Pancreas (tissue), 10 donors: ENCODE results near the gene NDST1. TPM values are rescaled to one million over a fixed set of nuclear protein-coding genes. Genes with fewer than 3 reads are reported as not detected.

Experiments used
- ATAC-seq, 4 donors: fragments of 200-7000 bp; cut with Tn5 transposase; one replicate each; pipeline versions ENCODE4 v1.8.0 to v1.9.1; 2020; ENCODE audit warnings: mild to moderate bottlenecking in 4 of 4, moderate library complexity in 4 of 4
- DNase-seq, 6 donors: peaks; one replicate each; pipeline ENCODE4 v3.0.0-alpha.2; 2020
- FAIRE-seq: peaks from 2 replicates; lab custom pipeline; 2012; peaks lifted over from hg19 to GRCh38; lab: Jason Lieb, UNC
- H3K27ac ChIP-seq, 4 donors: fragments of 200-600 bp; sonication (generic); 1 replicate in 3 of 4; 2 replicates in 1 of 4; pipeline versions ENCODE4 v1.5.0 to v1.8.0; 2020
- H3K27me3 ChIP-seq, 4 donors: fragments of 200-600 bp; one replicate each; pipeline ENCODE4 v1.8.0; 2021
- H3K36me3 ChIP-seq, 3 donors: fragments of 200-600 bp; sonication (generic) in 1 of 3; one replicate each; pipeline versions ENCODE4 v1.5.0 to v1.8.0; 2020 to 2021
- H3K4me1 ChIP-seq, 3 donors: fragments of 200-600 bp; one replicate each; pipeline ENCODE4 v1.8.0; 2021
- H3K4me3 ChIP-seq, 4 donors: fragments of 200-600 bp; sonication (generic) in 2 of 4; one replicate each; pipeline versions ENCODE4 v1.5.0 to v1.8.0; 2020 to 2021
- H3K9me3 ChIP-seq, 4 donors: fragments of 200-600 bp; one replicate each; pipeline ENCODE4 v1.8.0; 2021
- WGBS, 2 donors: extraction: QIAGEN DNeasy Blood & Tissue Kit; methylation state at CpG; one replicate each; pipeline ENCODE4 v1.1.7; 2013; 5-methylcytosine and 5-hydroxymethylcytosine counted together
- intact Hi-C, 3 donors: fragments of 100-400 bp; cut with DNase I; formaldehyde crosslinking; loops; one replicate each; pipeline versions ENCODE4 v1.11.1 to v1.14.2; 2022
- polyA plus RNA-seq, 2 donors: library from polyadenylated mRNA; stranded (reverse); fragments of 200-250 nt; gene quantifications; one replicate each; pipeline ENCODE4 v1.2.3, GENCODE V29; 2013
- total RNA-seq, 6 donors: library from RNA; stranded (reverse); fragmentation: NEBNext Ultra II Directional in 4 of 6; extraction: Animal tissue kit (Norgen Biotek cat#: 25700) in 4 of 6; gene quantifications; one replicate each; pipeline versions ENCODE4 v1.2.1 to v1.2.4, GENCODE V29; 2021 to 2023
- TF ChIP-seq, protein P1 (sequence below), 4 donors: fragments of 200-600 bp; sonication (generic) in 3 of 4; IDR thresholded peaks; one replicate each; pipeline versions ENCODE4 v1.5.0 to v1.8.0; 2021; ENCODE audit warnings: antibody characterized with exemption in 4 of 4
- donor health status: healthy with polysubstance abuse.
- donor health status: DM: no; HTN: no; CAD: no; lungs with moderate emphysema.
- donor health status: DM: no; HTN: no; CAD: no.
- donor health status: control.
- donor health status: control.
- donor health status: Bipolar disorder and iron deficiency.
- donor health status: DM: yes; HTN: yes; CAD: no.
- donor health status: DM: no; HTN: no; CAD: no.
- donor health status: DM: no; HTN: no; CAD: no.
- donor health status: DM: yes; HTN: yes; CAD: no.

NDST1 gene
- total and polyA plus RNA-seq, 8 donors = 9.9 to 57.2 (median 39.8) TPM

DNA sequence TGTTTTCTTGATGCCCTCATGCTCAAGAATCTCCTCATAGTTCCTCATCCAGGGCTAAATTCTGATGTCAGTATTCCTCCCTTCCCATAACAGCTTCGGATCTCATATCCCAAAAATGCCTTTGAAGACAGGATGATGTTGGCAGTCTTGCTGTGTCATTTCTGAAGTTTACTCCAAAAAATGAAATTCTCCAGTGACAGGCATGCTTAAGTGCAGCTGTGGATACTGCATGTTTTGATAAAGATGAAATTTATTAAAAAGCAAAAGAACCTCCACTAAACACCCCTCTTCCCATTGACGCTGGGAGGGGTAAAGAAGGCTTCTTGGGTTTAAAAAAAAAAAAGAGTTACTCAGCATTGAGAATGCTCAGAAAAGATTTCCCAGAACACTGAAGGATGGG lies 43.1 kb downstream of the NDST1 start:
- Histone ChIP-seq H3K27ac (no peak overlapping the region), H3K36me3 (peaks cover 0 to 80% (median 39%) of the 10 kb centered on the region in 3 donors), H3K4me1 (no peaks in the 10 kb centered on the region), H3K27me3 (no peaks in the 10 kb centered on the region), H3K4me3 (no peak overlapping the region), H3K9me3 (no peaks in the 10 kb centered on the region)
- TF ChIP-seq, protein P1, sequence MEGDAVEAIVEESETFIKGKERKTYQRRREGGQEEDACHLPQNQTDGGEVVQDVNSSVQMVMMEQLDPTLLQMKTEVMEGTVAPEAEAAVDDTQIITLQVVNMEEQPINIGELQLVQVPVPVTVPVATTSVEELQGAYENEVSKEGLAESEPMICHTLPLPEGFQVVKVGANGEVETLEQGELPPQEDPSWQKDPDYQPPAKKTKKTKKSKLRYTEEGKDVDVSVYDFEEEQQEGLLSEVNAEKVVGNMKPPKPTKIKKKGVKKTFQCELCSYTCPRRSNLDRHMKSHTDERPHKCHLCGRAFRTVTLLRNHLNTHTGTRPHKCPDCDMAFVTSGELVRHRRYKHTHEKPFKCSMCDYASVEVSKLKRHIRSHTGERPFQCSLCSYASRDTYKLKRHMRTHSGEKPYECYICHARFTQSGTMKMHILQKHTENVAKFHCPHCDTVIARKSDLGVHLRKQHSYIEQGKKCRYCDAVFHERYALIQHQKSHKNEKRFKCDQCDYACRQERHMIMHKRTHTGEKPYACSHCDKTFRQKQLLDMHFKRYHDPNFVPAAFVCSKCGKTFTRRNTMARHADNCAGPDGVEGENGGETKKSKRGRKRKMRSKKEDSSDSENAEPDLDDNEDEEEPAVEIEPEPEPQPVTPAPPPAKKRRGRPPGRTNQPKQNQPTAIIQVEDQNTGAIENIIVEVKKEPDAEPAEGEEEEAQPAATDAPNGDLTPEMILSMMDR (IDR thresholded peaks at IDR 0.05) = no peak
- intact Hi-C loops = no loop called here
- no peak for FAIRE-seq
- WGBS, 2 donors = 86 to 88% methylated on average over 2 of the region's 2 CpGs
- no peak for DNase-seq
- ATAC-seq = no peak

DNA sequence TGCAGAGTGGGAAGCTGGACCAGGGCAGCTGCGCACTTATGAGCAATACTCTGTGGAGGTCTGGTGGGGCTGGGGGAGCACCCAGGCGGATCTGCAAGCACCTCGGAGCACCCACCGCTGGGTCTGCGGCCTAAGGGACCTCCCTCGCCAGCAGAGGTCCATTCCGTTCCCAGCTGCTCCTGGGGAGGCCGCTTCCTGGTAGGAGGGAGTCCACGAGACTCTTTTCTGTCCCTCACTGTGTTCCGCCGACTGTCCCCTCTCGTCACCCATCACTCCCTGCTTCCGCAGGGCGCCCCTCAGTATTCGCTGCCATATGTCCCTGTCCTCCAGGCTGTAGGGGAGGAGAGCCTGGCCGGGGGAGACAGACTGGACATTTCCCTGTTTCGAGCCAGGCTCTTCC lies 45.5 kb downstream of the NDST1 start:
- 94 to 96% methylated on average over 14 to 17 of the region's 17 CpGs for WGBS, 2 donors
- FAIRE-seq (no peak), DNase-seq (no peak), ATAC-seq (no peak)
- no peak overlapping the region for H3K4me3 ChIP-seq
- no peaks in the 10 kb centered on the region for H3K4me1 ChIP-seq
- TF ChIP-seq, protein P1 (IDR thresholded peaks at IDR 0.05) = no peak
- peaks cover 0 to 67% (median 39%) of the 10 kb centered on the region in 3 donors for H3K36me3 ChIP-seq
- intact Hi-C loops = no loop called here
- no peak overlapping the region for H3K27ac ChIP-seq
- H3K9me3 ChIP-seq = no peaks in the 10 kb centered on the region
- no peaks in the 10 kb centered on the region for H3K27me3 ChIP-seq

DNA sequence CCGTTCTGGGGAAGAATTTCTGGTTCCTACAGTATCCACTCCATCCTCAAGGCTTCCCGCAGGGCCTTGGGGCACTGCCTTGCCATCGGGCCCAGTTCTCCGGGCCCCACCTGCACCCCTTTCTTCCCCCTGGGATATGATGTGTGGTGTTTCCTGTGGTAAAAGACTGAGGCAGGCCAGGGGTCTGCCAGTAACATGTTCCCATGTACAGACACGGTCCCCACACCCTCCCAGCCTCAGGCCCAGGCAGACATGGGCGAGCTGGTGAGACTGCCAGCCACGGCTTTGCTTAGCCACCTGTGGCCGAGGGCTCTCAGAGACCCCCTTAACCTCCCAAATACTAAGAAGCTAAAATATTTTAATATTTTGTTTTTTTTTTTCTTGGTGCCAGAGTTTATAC lies 46.0 kb downstream of the NDST1 start:
- intact Hi-C loops = no loop called here
- no peaks in the 10 kb centered on the region for H3K9me3 ChIP-seq
- H3K27me3 ChIP-seq = no peaks in the 10 kb centered on the region
- no peak overlapping the region for H3K27ac ChIP-seq
- no peak for FAIRE-seq
- no peak for DNase-seq
- TF ChIP-seq, protein P1 (IDR thresholded peaks at IDR 0.05) = no peak
- peaks cover 0 to 62% (median 39%) of the 10 kb centered on the region in 3 donors for H3K36me3 ChIP-seq
- H3K4me1 ChIP-seq = no peaks in the 10 kb centered on the region
- ATAC-seq = no peak
- whole genome bisulfite sequencing, 2 donors = 87 to 93% methylated on average over 8 of the region's 8 CpGs
- no peak overlapping the region for H3K4me3 ChIP-seq

DNA sequence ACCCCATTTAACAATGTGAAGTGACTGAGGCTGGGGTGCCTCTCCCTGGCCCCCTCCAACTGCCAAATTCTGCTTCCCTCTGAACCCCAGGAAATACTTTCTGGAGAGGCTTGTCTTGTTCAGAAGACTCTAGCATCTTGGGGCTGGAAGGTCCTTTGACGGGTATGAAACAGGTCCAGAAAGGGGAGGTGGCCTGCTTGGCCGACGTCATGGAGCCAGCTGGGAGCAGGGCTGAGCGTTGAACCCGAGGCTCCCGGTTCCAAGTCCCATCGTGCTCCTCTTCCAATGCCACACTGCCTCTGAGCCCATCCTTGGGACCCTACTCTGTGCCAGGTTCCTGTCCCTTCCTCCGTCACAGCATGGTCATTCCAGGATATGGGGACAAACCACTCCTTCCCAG lies 46.9 kb downstream of the NDST1 start:
- intact Hi-C loops = no loop called here
- H3K4me3 ChIP-seq = no peak overlapping the region
- ATAC-seq = no peak
- H3K9me3 ChIP-seq = no peaks in the 10 kb centered on the region
- TF ChIP-seq, protein P1 (IDR thresholded peaks at IDR 0.05) = no peak
- peaks cover 0 to 54% (median 39%) of the 10 kb centered on the region in 3 donors for H3K36me3 ChIP-seq
- no peak for DNase-seq
- FAIRE-seq = no peak
- H3K4me1 ChIP-seq = no peaks in the 10 kb centered on the region
- H3K27me3 ChIP-seq = no peaks in the 10 kb centered on the region
- H3K27ac ChIP-seq = no peak overlapping the region
- WGBS, 2 donors = 69 to 70% methylated on average over 8 of the region's 8 CpGs

DNA sequence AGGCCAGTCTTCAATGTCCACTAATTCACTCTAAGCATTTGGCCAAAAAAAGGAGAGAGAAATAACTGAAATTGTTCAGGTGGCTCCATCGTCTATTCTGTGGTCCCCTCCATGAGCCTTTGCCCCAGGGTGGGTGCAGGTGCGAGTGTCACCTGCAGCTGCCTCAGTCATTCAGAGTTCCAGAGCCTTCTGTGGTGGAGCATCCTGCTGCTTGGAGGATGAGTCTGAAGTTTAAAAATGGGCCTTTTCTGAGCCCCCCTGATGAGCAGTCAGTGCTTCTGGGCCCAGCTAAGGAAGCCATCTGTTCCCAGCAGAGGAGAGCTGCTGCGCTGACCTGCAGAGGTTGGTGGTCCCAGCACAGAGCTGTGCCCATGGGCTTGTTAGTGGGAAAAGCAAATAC lies 48.2 kb downstream of the NDST1 start:
- intact Hi-C loops = no loop called here
- WGBS, 2 donors = 72 to 92% methylated on average over 3 of the region's 3 CpGs
- TF ChIP-seq, protein P1 (IDR thresholded peaks at IDR 0.05) = no peak
- H3K9me3 ChIP-seq = no peaks in the 10 kb centered on the region
- DNase-seq (no peak), FAIRE-seq (no peak), ATAC-seq (no peak)
- H3K4me1 ChIP-seq = no peaks in the 10 kb centered on the region
- no peaks in the 10 kb centered on the region for H3K27me3 ChIP-seq
- peaks cover 0 to 41% (median 30%) of the 10 kb centered on the region in 3 donors for H3K36me3 ChIP-seq
- no peak overlapping the region for H3K27ac ChIP-seq
- H3K4me3 ChIP-seq = no peak overlapping the region
